Body of pancreas (tissue), 4 donors: ENCODE data around the gene ADGRV1. TPM values are rescaled to one million over a fixed set of nuclear protein-coding genes. Genes with fewer than 3 reads are reported as not detected.

Experiments
- ATAC-seq: fragments of 150-250 bp; one replicate; pipeline ENCODE4 v1.9.1; 2016
- DNase-seq, 4 donors: peaks; one replicate each; pipeline ENCODE4 v3.0.0-alpha.2; 2019
- H3K27ac ChIP-seq, 4 donors: fragments of 200-600 bp; sonication (generic); 1 replicate in 3 of 4; 2 replicates in 1 of 4; pipeline versions ENCODE4 v1.5.1 to v1.6.1; 2016 to 2019; ENCODE audit warnings: mild to moderate bottlenecking in 1 of 4, mixed read lengths in 1 of 4, moderate library complexity in 1 of 4
- H3K27me3 ChIP-seq, 2 donors: fragments of 200-600 bp; sonication (generic); one replicate each; pipeline ENCODE4 v1.6.0; 2016; ENCODE audit warnings: mild to moderate bottlenecking in 1 of 2
- H3K36me3 ChIP-seq, 2 donors: fragments of 200-600 bp; sonication (generic); replicated peaks in 1 of 2; 2 replicates each; pipeline ENCODE4 v1.5.1; 2016; ENCODE audit warnings: low read depth in 2 of 2; ENCODE audit not compliant: insufficient read depth in 1 of 2
- H3K4me1 ChIP-seq: fragments of 200-600 bp; sonication (generic); one replicate; pipeline ENCODE4 v1.6.0; 2016
- H3K4me3 ChIP-seq, 2 donors: fragments of 200-600 bp; sonication (generic); 1 replicate in 1 of 2; 2 replicates in 1 of 2; pipeline ENCODE4 v1.5.1; 2016 to 2019
- H3K9me3 ChIP-seq, 3 donors: fragments of 200-600 bp; sonication (generic); 1 replicate in 2 of 3; 2 replicates in 1 of 3; pipeline ENCODE4 v1.5.1; 2016
- CTCF ChIP-seq, 7 experiments: fragments of 450-650 bp in 4 of 7; fragments of 200-600 bp in 3 of 7; sonication (generic) in 3 of 7; IDR thresholded peaks; one replicate each; pipeline ENCODE4 v1.5.1; 2016 to 2019; ENCODE audit warnings: antibody characterized with exemption in 7 of 7
- POLR2A ChIP-seq, 3 donors: fragments of 450-650 bp; IDR thresholded peaks; one replicate each; pipeline ENCODE4 v1.6.1; 2016; ENCODE audit warnings: antibody characterized with exemption in 3 of 3, mild to moderate bottlenecking in 2 of 3
- WGBS, 2 donors: methylation state at CpG; one replicate each; pipeline ENCODE4 v1.1.5; 2017; 5-methylcytosine and 5-hydroxymethylcytosine counted together
- intact Hi-C: fragments of 100-400 bp; cut with DNase I; formaldehyde crosslinking; loops from one replicate; pipeline ENCODE4 v1.15.1; 2023
- total RNA-seq, 2 donors: library from RNA; depleted of rRNA; stranded (reverse); fragments of >200 nt; gene quantifications; one replicate each; pipeline ENCODE4 v1.1.0, GENCODE V29; 2016

The ADGRV1 gene
- total RNA-seq, 2 donors from 2014 or later = 19.2 to 21.4 TPM

GRCh38 chr5:90560771-90561170 lies 2.2 kb downstream of the ADGRV1 start:
- Histone ChIP-seq H3K4me1 (peaks cover 16% of the 10 kb centered on the region), H3K27ac (no peak overlapping the region), H3K36me3 (no peaks in the 10 kb centered on the region), H3K4me3 (no peak overlapping the region), H3K9me3 (peaks cover 0 to 4% (median 0%) of the 10 kb centered on the region in 3 donors), H3K27me3 (no peaks in the 10 kb centered on the region)
- DNase-seq (no peak), ATAC-seq (no peak)
- 78% methylated on average over 2 of the region's 2 CpGs for WGBS, 2 donors
- intact Hi-C loops = no loop called here
- TF ChIP-seq POLR2A (IDR thresholded peaks at IDR 0.05) (no peak), CTCF (IDR thresholded peaks at IDR 0.05) (no peak)

GRCh38 chr5:90561766-90562165 lies 3.2 kb downstream of the ADGRV1 start:
- DNase-seq (no peak), ATAC-seq (no peak)
- H3K36me3 ChIP-seq = no peaks in the 10 kb centered on the region
- WGBS, 2 donors = 24% methylated on average over 1 of the region's 1 CpG
- intact Hi-C loops = no loop called here
- H3K4me1 ChIP-seq = peaks cover 16% of the 10 kb centered on the region
- no peak overlapping the region for H3K27ac ChIP-seq
- H3K4me3 ChIP-seq = no peak overlapping the region
- TF ChIP-seq POLR2A (IDR thresholded peaks at IDR 0.05) = no peak
- no peak for TF ChIP-seq CTCF (IDR thresholded peaks at IDR 0.05)
- H3K27me3 ChIP-seq = no peaks in the 10 kb centered on the region
- no peaks in the 10 kb centered on the region for H3K9me3 ChIP-seq

GRCh38 chr5:90562341-90562740 lies 3.7 kb downstream of the ADGRV1 start:
- intact Hi-C loops = no loop called here
- no peaks in the 10 kb centered on the region for H3K27me3 ChIP-seq
- TF ChIP-seq CTCF (IDR thresholded peaks at IDR 0.05) = no peak
- TF ChIP-seq POLR2A (IDR thresholded peaks at IDR 0.05) = no peak
- peaks cover 16% of the 10 kb centered on the region for H3K4me1 ChIP-seq
- H3K36me3 ChIP-seq = no peaks in the 10 kb centered on the region
- DNase-seq (no peak), ATAC-seq (no peak)
- no peaks in the 10 kb centered on the region for H3K9me3 ChIP-seq
- WGBS, 2 donors = 73 to 80% methylated on average over 5 of the region's 5 CpGs
- no peak overlapping the region for H3K4me3 ChIP-seq
- no peak overlapping the region for H3K27ac ChIP-seq

- intact Hi-C loops = no loop called here
- WGBS, 2 donors = 60 to 62% methylated on average over 1 of the region's 1 CpG
- peaks cover 9% of the 10 kb centered on the region for H3K4me1 ChIP-seq
- no peak for TF ChIP-seq POLR2A (IDR thresholded peaks at IDR 0.05)
- no peak for TF ChIP-seq CTCF (IDR thresholded peaks at IDR 0.05)
- H3K27ac ChIP-seq = no peak overlapping the region
- ATAC-seq (no peak), DNase-seq (no peak)
- H3K9me3 ChIP-seq = no peaks in the 10 kb centered on the region
- H3K27me3 ChIP-seq = no peaks in the 10 kb centered on the region
- H3K36me3 ChIP-seq = no peaks in the 10 kb centered on the region
- no peak overlapping the region for H3K4me3 ChIP-seq
Measured at GRCh38 chr5:90563108-90563507, 4.5 kb downstream of the ADGRV1 start.

GRCh38 chr5:90565491-90565890 lies 6.9 kb downstream of the ADGRV1 start:
- intact Hi-C loops = no loop called here
- Histone ChIP-seq H3K9me3 (no peaks in the 10 kb centered on the region), H3K27me3 (no peaks in the 10 kb centered on the region), H3K4me1 (no peaks in the 10 kb centered on the region), H3K36me3 (no peaks in the 10 kb centered on the region), H3K4me3 (no peak overlapping the region), H3K27ac (no peak overlapping the region)
- WGBS, 2 donors = 87 to 91% methylated on average over 3 of the region's 3 CpGs
- DNase-seq (no peak), ATAC-seq (no peak)
- TF ChIP-seq POLR2A (IDR thresholded peaks at IDR 0.05) = no peak
- no peak for TF ChIP-seq CTCF (IDR thresholded peaks at IDR 0.05)
